GM18951 (cell line): ENCODE data around the gene CUX1.
"Not testable (repeated sequence)": the region's sequence is repeated elsewhere in the genome, so short reads cannot be mapped to it uniquely, and the experiment has no call there.

ENCODE experiments used
- POLR2A ChIP-seq: IDR thresholded peaks from 4 replicates; pipeline ENCODE4 v1.6.1; 2011; ENCODE audit warnings: mild to moderate bottlenecking; ENCODE audit not compliant: insufficient read length, insufficient read depth; ENCODE audit errors: extremely low read depth
- in situ Hi-C: fragments of 300-500 bp; cut with MboI; formaldehyde crosslinking; loops from one replicate; pipeline ENCODE4 v1.12.0; 2022; ENCODE audit warnings: low sequenced_read_pairs, mixed read lengths, inconsistent platforms; ENCODE audit not compliant: unreplicated experiment

Gene CUX1

GRCh38 chr7:102216573-102217314 is 399.3 kb downstream of the CUX1 start:
- in situ Hi-C loops, result no loop called here
- TF ChIP-seq POLR2A, result no peak

GRCh38 chr7:102220229-102220850 is 402.9 kb downstream of the CUX1 start:
- no peak for TF ChIP-seq POLR2A
- in situ Hi-C loops, result no loop called here

GRCh38 chr7:102220960-102221800 is 403.8 kb downstream of the CUX1 start:
- in situ Hi-C loops, result no loop called here

GRCh38 chr7:102221961-102222360 is 404.5 kb downstream of the CUX1 start:
- in situ Hi-C loops, result no loop called here
- no peak for TF ChIP-seq POLR2A

More at GRCh38 chr7:102220960-102221800, 403.8 kb downstream of the CUX1 start:
- no peak for TF ChIP-seq POLR2A

GRCh38 chr7:102222445-102222844 is 405.0 kb downstream of the CUX1 start:
- in situ Hi-C loops, result no loop called here
- no peak for TF ChIP-seq POLR2A

- no peak for TF ChIP-seq POLR2A
- in situ Hi-C loops, result no loop called here
Observed at GRCh38 chr7:102223184-102223583, 405.8 kb downstream of the CUX1 start.

- no peak for TF ChIP-seq POLR2A
- in situ Hi-C loops, result no loop called here
Observed at GRCh38 chr7:102225025-102225424, 407.6 kb downstream of the CUX1 start.

- no peak for TF ChIP-seq POLR2A
- in situ Hi-C loops, result no loop called here
Observed at GRCh38 chr7:102227371-102227770, 409.9 kb downstream of the CUX1 start.

- no peak for TF ChIP-seq POLR2A
- in situ Hi-C loops, result no loop called here
Observed at GRCh38 chr7:102228935-102229334, 411.5 kb downstream of the CUX1 start.

- in situ Hi-C loops, result not testable (repeated sequence)
Observed at GRCh38 chr7:102230162-102230561, 412.7 kb downstream of the CUX1 start.

- in situ Hi-C loops, result no loop called here
- no peak for TF ChIP-seq POLR2A
Observed at GRCh38 chr7:102230593-102230992, 413.2 kb downstream of the CUX1 start.

- no peak for TF ChIP-seq POLR2A
- in situ Hi-C loops, result no loop called here
Observed at GRCh38 chr7:102232611-102233286, 415.3 kb downstream of the CUX1 start.

- in situ Hi-C loops, result no loop called here
- TF ChIP-seq POLR2A, result no peak
Observed at GRCh38 chr7:102234131-102234530, 416.7 kb downstream of the CUX1 start.
